NCI-H748 treated with DMSO at 0.1 percent for 48 hours (cell line): ENCODE measurements around the gene LZTR1.
"Not testable (repeated sequence)": the region's sequence is repeated elsewhere in the genome, so short reads cannot be mapped to it uniquely, and the experiment has no call there.

Experiments
- DNase-seq: peaks from one replicate; lab custom pipeline; 2025; lab: John Stamatoyannopoulos, UW

Gene LZTR1

GRCh38 chr22:20981787-20982562 lies at the start of gene LZTR1:
Gene LZTR1, plus strand, starts transcription at chr22:20982297. Its CDS starts 75 bp downstream, at chr22:20982372.
- DNase-seq: no peak

GRCh38 chr22:20933910-20934309 lies 48.2 kb upstream of the LZTR1 start:
- DNase-seq: no peak

- DNase-seq: not testable (repeated sequence)
Observed at GRCh38 chr22:20935049-20935448, 47.0 kb upstream of the LZTR1 start.

- DNase-seq: not testable (repeated sequence)
Observed at GRCh38 chr22:20935780-20936539, 46.1 kb upstream of the LZTR1 start.

GRCh38 chr22:20937031-20937793 lies 44.9 kb upstream of the LZTR1 start:
- DNase-seq: no peak

- DNase-seq: no peak
Observed at GRCh38 chr22:20937794-20938671, 44.1 kb upstream of the LZTR1 start.

- not testable (repeated sequence) for DNase-seq
Observed at GRCh38 chr22:20939457-20940185, 42.5 kb upstream of the LZTR1 start.

- DNase-seq: no peak
Observed at GRCh38 chr22:20940186-20940651, 41.9 kb upstream of the LZTR1 start.

GRCh38 chr22:20940904-20941385 lies 41.2 kb upstream of the LZTR1 start:
- DNase-seq: no peak

GRCh38 chr22:20942203-20942902 lies 39.7 kb upstream of the LZTR1 start:
- not testable (repeated sequence) for DNase-seq

- DNase-seq: no peak
Observed at GRCh38 chr22:20943104-20943933, 38.8 kb upstream of the LZTR1 start.

- DNase-seq: no peak
Observed at GRCh38 chr22:20944042-20944441, 38.1 kb upstream of the LZTR1 start.

- DNase-seq: no peak
Observed at GRCh38 chr22:20945578-20945934, 36.5 kb upstream of the LZTR1 start.

GRCh38 chr22:20946080-20946986 lies 35.8 kb upstream of the LZTR1 start:
- no peak for DNase-seq

- no peak for DNase-seq
Observed at GRCh38 chr22:20946991-20947390, 35.1 kb upstream of the LZTR1 start.

- no peak for DNase-seq
Observed at GRCh38 chr22:20948450-20948849, 33.6 kb upstream of the LZTR1 start.

GRCh38 chr22:20948989-20949388 lies 33.1 kb upstream of the LZTR1 start:
- no peak for DNase-seq

- DNase-seq: no peak
Observed at GRCh38 chr22:20949698-20950183, 32.4 kb upstream of the LZTR1 start.
